Activated naive CD4-positive, alpha-beta T cell treated with anti-CD3 and anti-CD28 coated beads, Interleukin-2, amount 10 ng/mL, durations not matched to agents 7 days and 5 days (primary cell): ENCODE results near the gene MALAT1.
A peak's percentile ranks its signal among the peaks of the same experiment; 100 is the strongest.
"Not testable (repeated sequence)": the region's sequence is repeated elsewhere in the genome, so short reads cannot be mapped to it uniquely, and the experiment has no call there.

Experiments
- CTCF ChIA-PET: fragments of 350-600 bp; sonication (Branson Sonifier 250); formaldehyde crosslinking; loops from one replicate; lab custom pipeline; 2021; ENCODE audit warnings: antibody characterized with exemption; lab: Charles Lee
- DNase-seq: peaks from one replicate; pipeline ENCODE4 v3.0.0-alpha.2; 2020
- H3K27ac Mint-ChIP-seq: one replicate; pipeline ENCODE4 v1.8.0; 2021; ENCODE audit warnings: mild to moderate bottlenecking, moderate library complexity, mixed read lengths
- H3K27me3 Mint-ChIP-seq: one replicate; pipeline ENCODE4 v1.8.0; 2021; ENCODE audit warnings: mild to moderate bottlenecking, mixed read lengths
- H3K36me3 Mint-ChIP-seq: one replicate; pipeline ENCODE4 v1.8.0; 2021; ENCODE audit warnings: mixed read lengths
- H3K4me1 Mint-ChIP-seq: one replicate; pipeline ENCODE4 v1.8.0; 2021; ENCODE audit warnings: mixed read lengths
- H3K4me3 Mint-ChIP-seq: one replicate; pipeline ENCODE4 v1.8.0; 2021; ENCODE audit warnings: mild to moderate bottlenecking, moderate library complexity, mixed read lengths
- H3K9me3 Mint-ChIP-seq: one replicate; pipeline ENCODE4 v1.8.0; 2021; ENCODE audit warnings: mixed read lengths

The MALAT1 gene

DNA sequence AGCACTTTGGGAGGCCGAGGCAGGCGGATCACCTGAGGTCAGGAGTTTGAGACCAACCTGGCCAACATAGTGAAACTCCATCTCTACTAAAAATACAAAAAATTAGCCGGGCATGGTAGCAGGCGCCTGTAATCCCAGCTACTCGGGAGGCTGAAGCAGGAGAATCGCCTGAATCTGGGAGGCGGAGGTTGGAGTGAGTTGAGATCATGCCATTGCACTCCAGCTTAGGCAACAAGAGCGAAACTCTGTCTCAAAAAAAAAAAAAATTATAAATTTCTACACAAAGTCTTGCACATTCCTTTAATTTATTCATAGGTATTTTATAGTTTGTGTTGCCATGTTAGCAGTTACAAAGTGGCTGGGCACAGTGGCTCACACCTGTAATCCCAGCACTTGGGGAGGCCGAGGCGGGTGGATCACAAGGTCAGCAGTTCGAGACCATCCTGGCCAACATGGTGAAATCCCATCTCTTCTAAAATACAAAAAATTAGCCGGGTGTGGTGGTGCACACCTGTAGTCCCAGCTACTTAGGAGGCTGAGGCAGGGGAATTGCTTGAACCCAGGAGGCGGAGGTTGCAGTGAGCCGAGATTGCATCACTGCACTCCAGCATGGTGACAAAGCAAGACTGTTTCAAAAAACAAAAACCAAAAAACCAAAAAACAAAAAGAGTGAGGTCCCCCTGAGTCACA lies 26.1 kb upstream of the MALAT1 start:
- H3K27me3 Mint-ChIP-seq, H3K4me3 Mint-ChIP-seq, DNase-seq, H3K9me3 Mint-ChIP-seq, H3K36me3 Mint-ChIP-seq: not testable (repeated sequence)
- Mint-ChIP-seq H3K27ac (peak overlapping the region; percentile 95), H3K4me1 (peaks cover 39% of the 10 kb centered on the region)
- CTCF ChIA-PET: interaction anchor here (1.1 to 10.1 kb wide), 7 partner anchors 8 to 56 kb away, joined by 3 to 146 read pairs (median 10); partner anchors contain the start of gene MALAT1

DNA sequence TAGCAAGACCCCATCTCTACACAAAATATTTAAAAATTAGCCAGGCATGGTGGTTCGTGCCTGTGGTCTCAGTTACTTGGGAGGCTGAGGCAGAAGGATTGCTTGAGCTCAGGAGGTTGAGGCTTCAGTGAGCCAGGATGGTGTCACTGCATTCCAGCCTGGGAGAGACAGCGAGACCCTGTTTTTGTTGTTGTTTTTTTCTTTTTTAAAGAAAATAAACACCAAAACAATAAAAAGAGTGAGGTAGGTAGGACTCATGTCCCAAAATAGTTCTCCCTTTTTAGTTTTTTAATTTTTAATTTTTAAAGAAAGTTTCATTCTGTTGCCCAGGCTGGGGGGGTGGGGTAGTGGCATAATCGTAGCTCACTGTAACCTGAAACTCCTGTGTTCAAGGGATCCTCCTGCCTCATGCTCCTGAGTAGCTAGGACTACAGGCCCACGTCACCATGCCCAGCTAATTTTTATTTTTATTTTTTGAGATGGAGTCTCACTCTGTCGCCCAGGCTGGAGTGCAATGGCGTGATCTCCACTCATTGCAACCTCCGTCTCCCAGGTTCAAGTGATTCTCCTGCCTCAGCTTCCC lies 25.5 kb upstream of the MALAT1 start:
- H3K27ac Mint-ChIP-seq: no peak overlapping the region
- CTCF ChIA-PET: interaction anchor here (1.1 to 10.1 kb wide), 3 partner anchors 9 to 57 kb away, joined by 3 to 146 read pairs (median 21); partner anchors contain the start of gene MALAT1
- H3K9me3 Mint-ChIP-seq: no peaks in the 10 kb centered on the region
- DNase-seq: no peak
- H3K27me3 Mint-ChIP-seq: no peaks in the 10 kb centered on the region
- peaks cover 39% of the 10 kb centered on the region for H3K4me1 Mint-ChIP-seq
- peaks cover 2% of the 10 kb centered on the region for H3K36me3 Mint-ChIP-seq
- H3K4me3 Mint-ChIP-seq: no peak overlapping the region

GRCh38 chr11:65474864-65475263 lies 24.0 kb upstream of the MALAT1 start:
- Mint-ChIP-seq H3K36me3 (peaks cover 2% of the 10 kb centered on the region), H3K27ac (no peak overlapping the region), H3K4me3 (no peak overlapping the region), H3K27me3 (peaks cover 4% of the 10 kb centered on the region), H3K9me3 (no peaks in the 10 kb centered on the region), H3K4me1 (peaks cover 41% of the 10 kb centered on the region)
- no peak for DNase-seq
- CTCF ChIA-PET: no interaction called here

DNA sequence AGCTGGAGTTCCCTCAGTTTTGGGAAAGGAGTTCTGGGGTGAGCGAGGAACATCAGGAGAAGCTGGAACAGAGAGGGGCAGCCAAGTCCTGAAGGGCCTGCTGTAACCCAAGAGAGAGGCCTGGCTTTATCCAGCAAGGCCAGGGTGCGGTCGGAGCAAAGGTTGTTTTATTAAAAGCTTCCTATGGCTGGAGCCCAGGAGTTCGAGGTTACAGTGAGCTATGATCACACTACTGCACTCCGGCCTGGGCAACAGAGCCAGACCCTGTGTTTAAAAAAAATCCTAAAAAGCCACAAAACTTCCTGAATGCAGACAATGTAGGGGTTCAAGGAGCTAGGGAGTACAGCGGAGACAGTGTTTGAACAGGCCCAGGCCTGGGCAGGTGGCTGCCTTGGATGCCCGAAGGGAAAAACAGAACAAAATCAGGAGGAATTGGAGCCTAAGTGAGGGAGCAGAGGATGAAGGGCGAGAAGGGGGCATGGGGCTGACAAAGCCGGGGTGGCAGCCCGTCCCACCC lies 22.2 kb upstream of the MALAT1 start:
- Mint-ChIP-seq H3K4me1 (peaks cover 32% of the 10 kb centered on the region), H3K4me3 (peak overlapping the region; percentile 95), H3K27me3 (peaks cover 7% of the 10 kb centered on the region), H3K36me3 (peaks cover 2% of the 10 kb centered on the region), H3K27ac (peak overlapping the region; percentile 96), H3K9me3 (no peaks in the 10 kb centered on the region)
- CTCF ChIA-PET: interaction anchor here (0.7 to 4.8 kb wide), 6 partner anchors 21 to 59 kb away, joined by 3 to 36 read pairs (median 4); partner anchors contain the start of gene MALAT1
- DNase-seq: no peak

GRCh38 chr11:65477149-65477965 lies 21.5 kb upstream of the MALAT1 start:
- H3K36me3 Mint-ChIP-seq: peaks cover 2% of the 10 kb centered on the region
- H3K4me3 Mint-ChIP-seq: peak overlapping the region; percentile 95
- H3K27ac Mint-ChIP-seq: peak overlapping the region; percentile 96
- H3K4me1 Mint-ChIP-seq: peaks cover 27% of the 10 kb centered on the region
- CTCF ChIA-PET: interaction anchor here (1.0 to 4.8 kb wide), 7 partner anchors 12 to 60 kb away, joined by 3 to 36 read pairs (median 6); partner anchors contain the start of gene MALAT1
- H3K27me3 Mint-ChIP-seq: peaks cover 12% of the 10 kb centered on the region
- peak; percentile 93 for DNase-seq
- no peaks in the 10 kb centered on the region for H3K9me3 Mint-ChIP-seq

GRCh38 chr11:65478388-65479183 lies 20.3 kb upstream of the MALAT1 start:
- peak overlapping the region; percentile 60 for H3K4me3 Mint-ChIP-seq
- peaks cover 15% of the 10 kb centered on the region for H3K27me3 Mint-ChIP-seq
- peaks cover 2% of the 10 kb centered on the region for H3K36me3 Mint-ChIP-seq
- no peak for DNase-seq
- H3K4me1 Mint-ChIP-seq: peaks cover 25% of the 10 kb centered on the region
- CTCF ChIA-PET: interaction anchor here (1.0 to 4.8 kb wide), 5 partner anchors 10 to 61 kb away, joined by 4 to 36 read pairs (median 10); no protein-coding TSS in a partner anchor
- peak overlapping the region; percentile 62 for H3K27ac Mint-ChIP-seq
- no peaks in the 10 kb centered on the region for H3K9me3 Mint-ChIP-seq

- H3K27ac Mint-ChIP-seq: peak overlapping the region; percentile 58
- H3K27me3 Mint-ChIP-seq: peaks cover 21% of the 10 kb centered on the region
- peaks cover 2% of the 10 kb centered on the region for H3K36me3 Mint-ChIP-seq
- H3K4me3 Mint-ChIP-seq: peak overlapping the region; percentile 42
- no peak for DNase-seq
- peaks cover 25% of the 10 kb centered on the region for H3K4me1 Mint-ChIP-seq
- H3K9me3 Mint-ChIP-seq: no peaks in the 10 kb centered on the region
- CTCF ChIA-PET: interaction anchor here (0.9 to 4.8 kb wide), 6 partner anchors 10 to 62 kb away, joined by 3 to 36 read pairs (median 10); no protein-coding TSS in a partner anchor
Observed at GRCh38 chr11:65479184-65480145, 19.4 kb upstream of the MALAT1 start.

DNA sequence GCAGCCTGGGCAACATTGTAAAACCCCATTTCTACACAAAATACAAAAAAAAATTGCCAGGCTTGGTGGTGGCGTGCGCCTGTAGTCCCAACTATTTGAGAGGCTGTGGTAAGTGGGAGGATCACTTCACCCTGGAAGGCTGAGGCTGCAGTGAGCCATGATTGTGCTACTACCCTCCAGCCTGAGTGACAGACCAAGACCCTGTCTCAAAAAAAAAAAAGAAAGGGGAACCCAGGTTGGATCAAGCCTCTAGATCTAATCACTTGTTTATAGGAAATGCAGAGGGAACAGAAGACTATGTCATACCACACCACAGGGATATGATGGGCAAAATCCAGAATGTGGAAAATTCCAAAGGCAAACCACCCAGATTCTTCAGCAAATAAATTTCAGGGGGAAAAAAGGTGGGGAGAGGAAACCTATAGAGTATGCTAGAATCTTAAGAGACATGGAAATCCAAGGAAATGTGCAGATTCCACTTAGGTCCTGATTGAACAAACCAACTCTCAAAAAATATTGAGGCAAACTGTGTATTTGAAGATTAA lies 16.5 kb upstream of the MALAT1 start:
- Mint-ChIP-seq H3K9me3 (no peaks in the 10 kb centered on the region), H3K4me1 (peaks cover 16% of the 10 kb centered on the region), H3K27me3 (peaks cover 34% of the 10 kb centered on the region), H3K27ac (peak overlapping the region; percentile 30), H3K36me3 (no peaks in the 10 kb centered on the region), H3K4me3 (no peak overlapping the region)
- CTCF ChIA-PET: interaction anchor here (0.7 kb wide), 1 partner anchor 406 kb away, joined by 3 read pairs; no protein-coding TSS in a partner anchor
- DNase-seq: no peak

GRCh38 chr11:65485920-65486219 lies 13.0 kb upstream of the MALAT1 start:
- CTCF ChIA-PET: no interaction called here
- Mint-ChIP-seq H3K36me3 (no peaks in the 10 kb centered on the region), H3K4me3 (no peak overlapping the region), H3K4me1 (peaks cover 28% of the 10 kb centered on the region), H3K9me3 (no peaks in the 10 kb centered on the region), H3K27me3 (peaks cover 41% of the 10 kb centered on the region), H3K27ac (no peak overlapping the region)
- no peak for DNase-seq

DNA sequence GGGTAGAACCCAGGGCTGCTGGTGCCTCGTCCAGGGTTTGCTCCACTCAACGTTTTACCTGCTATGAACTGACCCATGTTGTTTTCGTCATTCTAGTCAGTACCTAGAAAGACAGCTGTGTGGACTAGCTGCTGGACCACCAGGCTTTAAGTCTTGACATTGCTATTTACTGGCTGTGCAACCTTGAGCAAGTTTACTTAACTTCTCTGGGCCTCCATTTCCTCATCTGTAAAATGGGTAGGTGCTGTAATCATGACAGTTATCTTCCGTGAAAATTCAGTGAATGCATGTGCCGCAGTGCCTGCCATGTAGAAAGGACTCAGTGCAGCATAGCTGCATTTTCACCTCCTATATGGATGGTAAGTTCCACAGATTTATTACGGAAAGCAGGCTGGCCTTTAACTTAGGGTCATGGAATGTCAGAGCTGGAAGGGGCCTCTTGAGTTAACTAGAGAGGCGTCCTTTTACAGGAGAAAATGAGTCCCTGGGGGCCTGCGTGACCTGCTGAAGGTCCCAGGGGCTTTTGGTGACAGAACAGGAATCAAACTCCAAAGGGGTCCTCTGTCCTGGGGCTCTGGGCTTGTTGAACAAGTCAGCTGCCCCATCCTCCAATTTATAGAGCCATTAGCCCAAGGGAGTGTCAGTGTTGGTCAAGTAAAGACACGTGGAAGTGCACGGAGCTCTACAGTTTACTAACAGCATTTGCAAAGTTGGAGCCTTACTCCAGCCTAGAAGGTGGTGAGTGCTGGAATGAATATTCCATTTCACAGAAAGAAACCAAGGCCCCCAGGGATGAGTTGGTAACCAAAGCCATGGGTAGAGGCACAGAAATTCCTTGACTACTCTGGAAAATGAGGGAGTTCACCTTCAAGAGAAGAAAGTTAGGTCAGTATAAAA lies 12.0 kb upstream of the MALAT1 start:
- peak; percentile 8 for DNase-seq
- H3K9me3 Mint-ChIP-seq: no peaks in the 10 kb centered on the region
- H3K27me3 Mint-ChIP-seq: peaks cover 36% of the 10 kb centered on the region
- H3K4me3 Mint-ChIP-seq: no peak overlapping the region
- no peak overlapping the region for H3K27ac Mint-ChIP-seq
- H3K4me1 Mint-ChIP-seq: peaks cover 35% of the 10 kb centered on the region
- no peaks in the 10 kb centered on the region for H3K36me3 Mint-ChIP-seq
- CTCF ChIA-PET: interaction anchor here (1.1 to 1.3 kb wide), 2 partner anchors 24 to 137 kb away, joined by 3 to 4 read pairs; no protein-coding TSS in a partner anchor

DNA sequence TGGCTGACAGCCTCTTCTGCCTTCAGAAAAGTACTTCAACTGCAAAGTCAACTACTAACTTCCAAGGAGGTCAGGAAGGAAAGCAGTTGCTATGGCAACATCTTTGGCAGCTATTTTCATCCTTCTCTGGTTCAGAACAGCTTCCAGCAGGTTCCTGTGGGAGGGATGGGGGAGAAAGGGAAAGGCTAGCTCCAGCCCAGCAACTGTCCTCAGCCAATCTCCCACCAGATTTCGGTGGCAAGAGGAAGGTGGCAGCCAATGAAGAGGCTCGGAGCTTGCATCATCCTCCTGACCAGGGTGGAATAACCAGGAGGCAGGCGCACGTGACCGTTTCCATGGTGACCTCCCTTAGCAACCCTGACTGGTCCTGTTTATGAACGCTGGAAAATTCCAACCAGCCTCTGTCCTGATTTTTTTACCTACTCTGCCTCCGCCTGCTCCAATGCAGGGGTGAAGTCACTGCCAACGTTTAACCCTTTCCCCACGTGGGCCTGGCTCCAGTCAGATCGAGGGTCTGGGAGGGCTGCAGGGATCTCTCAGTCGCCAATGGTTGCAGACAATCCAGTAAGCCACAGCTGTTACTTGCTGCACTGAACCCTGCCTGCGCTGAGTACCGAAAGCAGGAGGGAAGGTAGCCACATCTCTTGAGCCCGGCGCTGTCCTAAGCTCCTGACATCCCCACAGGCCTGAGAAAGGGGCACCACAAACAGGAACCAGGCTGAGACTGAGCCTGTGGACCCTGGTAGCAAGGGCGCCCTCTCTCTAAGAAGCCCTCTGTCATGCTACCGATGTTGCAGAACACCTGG lies 11.2 kb upstream of the MALAT1 start:
- Mint-ChIP-seq H3K9me3 (no peaks in the 10 kb centered on the region), H3K27ac (peak overlapping the region; percentile 54), H3K4me3 (no peak overlapping the region), H3K27me3 (peaks cover 30% of the 10 kb centered on the region), H3K36me3 (no peaks in the 10 kb centered on the region), H3K4me1 (peaks cover 40% of the 10 kb centered on the region)
- peak; percentile 44 for DNase-seq
- CTCF ChIA-PET: interaction anchor here (1.1 to 3.0 kb wide), 4 partner anchors 8 to 137 kb away, joined by 3 to 10 read pairs (median 4); no protein-coding TSS in a partner anchor
